HUDEP-2 (cell line): ENCODE measurements around the gene C11orf98.
"Not testable (repeated sequence)": the region's sequence is repeated elsewhere in the genome, so short reads cannot be mapped to it uniquely, and the experiment has no call there.

Experiments used
- DNase-seq, 76 experiments: peaks; one replicate each; lab custom pipeline; 2025; ENCODE audit not compliant: unreplicated experiment in 76 of 76; lab: John Stamatoyannopoulos, UW

C11orf98 gene

GRCh38 chr11:62687508-62688396 lies 22.7 kb upstream of the C11orf98 start:
- DNase-seq: no peak

DNA sequence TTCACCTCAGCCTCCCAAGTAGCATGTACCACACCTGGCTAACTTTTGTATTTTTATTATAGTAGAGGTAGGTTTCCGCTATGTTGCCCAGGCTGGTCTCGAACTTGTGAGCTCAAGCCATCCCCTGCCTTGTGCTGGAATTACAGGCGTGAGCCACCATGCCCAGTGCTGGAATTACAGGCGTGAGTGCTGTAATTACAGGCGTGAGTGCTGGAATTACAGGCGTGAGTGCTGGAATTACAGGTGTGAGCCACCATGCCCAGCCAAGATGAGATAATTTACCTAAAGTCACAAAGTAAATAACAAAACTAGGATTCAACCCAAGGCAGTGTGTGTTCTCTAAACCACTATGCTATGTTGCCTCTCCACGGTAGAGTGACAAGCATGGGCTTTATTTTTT lies 17.5 kb upstream of the C11orf98 start:
- no peak for DNase-seq

- peak in 61 of 76 experiments; percentile 9 to 78 (median 41) for DNase-seq
Observed at GRCh38 chr11:62680825-62681240, 15.8 kb upstream of the C11orf98 start.

DNA sequence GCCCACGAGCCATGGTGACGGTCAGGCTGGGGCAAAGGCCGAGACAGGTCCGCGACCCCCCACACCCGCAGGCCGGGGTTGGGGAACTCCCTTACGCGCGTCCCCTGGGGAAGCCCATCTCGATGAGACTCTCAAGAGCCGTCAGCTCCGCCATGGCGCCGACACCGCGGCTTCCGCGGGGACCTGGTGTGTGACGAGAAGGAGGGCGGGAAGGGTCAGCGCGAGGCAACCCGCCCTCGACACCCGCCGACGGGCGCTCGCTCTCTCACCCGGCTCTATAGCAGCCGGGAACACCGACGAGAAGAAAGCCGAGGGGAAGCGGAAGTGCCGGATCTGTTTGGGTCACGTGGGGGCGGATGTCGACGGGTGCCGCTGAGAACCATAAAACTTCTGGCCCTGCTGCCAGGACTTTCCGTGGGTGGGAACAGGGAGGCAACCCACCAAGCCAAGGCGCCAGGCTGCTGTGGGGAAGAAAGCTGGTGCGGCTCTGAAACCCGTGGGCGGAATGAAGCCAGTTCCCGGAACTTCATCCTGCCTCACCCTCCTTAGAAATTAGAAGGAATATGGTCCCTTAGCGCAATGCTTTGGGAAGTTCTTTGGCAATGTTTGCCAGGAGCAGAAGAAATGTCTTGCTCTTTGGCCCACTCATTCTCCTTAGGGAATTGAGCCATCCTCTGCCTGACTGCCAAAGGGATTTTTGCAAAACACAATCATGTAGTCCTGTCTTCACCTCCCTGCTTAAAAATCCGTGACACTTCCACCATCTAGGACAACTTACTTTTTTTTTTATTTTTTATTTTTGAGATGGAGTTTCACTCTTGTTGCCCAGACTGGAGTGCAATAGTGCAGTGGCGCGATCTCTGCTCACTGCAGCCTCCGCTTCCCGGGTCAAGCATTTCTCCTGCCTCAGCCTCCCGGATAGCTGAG lies 14.0 kb upstream of the C11orf98 start, which contains the start of gene UBXN1:
Gene UBXN1, minus strand, starts transcription at position 304 of the 927 bp plus-strand sequence. Its CDS starts 150 bp downstream, at position 154.
- peak in 72 of 76 experiments; percentile 23 to 90 (median 76) for DNase-seq

GRCh38 chr11:62678433-62678769 lies 13.4 kb upstream of the C11orf98 start:
- no peak for DNase-seq

GRCh38 chr11:62677714-62678113 lies 12.7 kb upstream of the C11orf98 start:
- DNase-seq: no peak

DNA sequence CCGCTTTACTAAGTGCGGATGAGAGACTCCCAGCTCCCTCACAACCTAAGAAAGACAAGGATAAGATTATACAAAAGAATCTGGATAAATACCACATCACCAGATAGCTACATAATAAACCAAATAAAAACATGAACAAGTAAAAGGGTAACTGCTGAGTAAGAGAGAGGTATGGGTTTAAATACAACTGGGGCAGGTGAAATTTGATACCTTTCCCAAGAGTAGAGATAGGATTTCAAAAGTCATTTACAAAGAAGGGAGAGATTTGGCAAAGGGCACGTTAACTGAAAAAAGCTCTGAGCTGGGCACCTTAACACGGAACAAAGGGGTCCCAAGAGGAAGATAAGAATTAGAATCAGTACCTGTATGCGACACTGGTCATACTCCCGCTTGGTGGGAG lies 12.1 kb upstream of the C11orf98 start:
- no peak for DNase-seq

- no peak for DNase-seq
Observed at GRCh38 chr11:62676698-62677097, 11.7 kb upstream of the C11orf98 start.

GRCh38 chr11:62675415-62675814 lies 10.4 kb upstream of the C11orf98 start:
- not testable (repeated sequence) for DNase-seq

DNA sequence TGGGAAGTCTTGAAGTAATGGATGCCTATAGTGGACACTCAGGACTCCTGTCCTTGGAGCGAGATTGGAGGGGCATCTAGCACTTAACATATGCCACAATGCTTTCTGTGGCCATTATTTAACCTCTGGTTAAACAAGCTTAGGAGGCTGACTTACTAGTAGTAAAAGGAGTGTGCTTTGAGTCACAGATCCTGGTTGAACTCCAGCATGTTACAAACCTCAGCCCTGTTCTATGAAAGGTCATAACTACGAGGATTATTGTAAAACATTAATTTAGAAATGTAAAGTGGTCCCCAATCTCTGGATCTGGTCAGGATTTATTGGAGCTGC lies 8.2 kb upstream of the C11orf98 start:
- DNase-seq: no peak

- peak in 68 of 76 experiments; percentile 32 to 93 (median 68) for DNase-seq
Observed at GRCh38 chr11:62671608-62672389, 6.8 kb upstream of the C11orf98 start, which contains the start of the genes LBHD1 and UQCC3. LBHD1 (minus strand) TSS chr11:62672267; CDS start chr11:62670031, 2,236 bp downstream. UQCC3 (plus strand) TSS chr11:62671673; CDS start chr11:62671746, 73 bp downstream.

- DNase-seq: peak in 3 of 76 experiments; percentile 29 to 82 (median 48)
Observed at GRCh38 chr11:62671236-62671607, 6.2 kb upstream of the C11orf98 start.

GRCh38 chr11:62669420-62670161 lies 4.6 kb upstream of the C11orf98 start:
- peak in 2 of 76 experiments; percentile 23 to 33 for DNase-seq

DNA sequence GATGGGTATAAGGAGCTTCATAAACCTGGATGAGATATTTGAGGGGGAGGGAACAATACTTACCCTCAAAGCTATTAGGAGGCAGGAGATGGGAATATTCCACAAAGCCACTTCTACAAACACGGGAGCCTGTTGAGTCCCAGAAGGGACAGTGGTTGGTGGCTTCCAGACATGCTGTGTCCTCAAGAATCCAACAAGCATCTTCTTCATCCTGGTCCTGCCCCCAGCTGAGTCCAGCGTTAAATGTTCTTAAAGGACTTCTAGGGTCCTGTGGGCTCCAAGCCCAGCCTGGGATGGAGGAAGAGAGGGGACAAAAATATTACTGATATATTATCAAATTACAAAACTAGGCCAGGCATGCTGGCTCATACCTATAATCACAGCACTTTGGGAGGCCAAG lies 2.5 kb upstream of the C11orf98 start:
- DNase-seq: no peak

DNA sequence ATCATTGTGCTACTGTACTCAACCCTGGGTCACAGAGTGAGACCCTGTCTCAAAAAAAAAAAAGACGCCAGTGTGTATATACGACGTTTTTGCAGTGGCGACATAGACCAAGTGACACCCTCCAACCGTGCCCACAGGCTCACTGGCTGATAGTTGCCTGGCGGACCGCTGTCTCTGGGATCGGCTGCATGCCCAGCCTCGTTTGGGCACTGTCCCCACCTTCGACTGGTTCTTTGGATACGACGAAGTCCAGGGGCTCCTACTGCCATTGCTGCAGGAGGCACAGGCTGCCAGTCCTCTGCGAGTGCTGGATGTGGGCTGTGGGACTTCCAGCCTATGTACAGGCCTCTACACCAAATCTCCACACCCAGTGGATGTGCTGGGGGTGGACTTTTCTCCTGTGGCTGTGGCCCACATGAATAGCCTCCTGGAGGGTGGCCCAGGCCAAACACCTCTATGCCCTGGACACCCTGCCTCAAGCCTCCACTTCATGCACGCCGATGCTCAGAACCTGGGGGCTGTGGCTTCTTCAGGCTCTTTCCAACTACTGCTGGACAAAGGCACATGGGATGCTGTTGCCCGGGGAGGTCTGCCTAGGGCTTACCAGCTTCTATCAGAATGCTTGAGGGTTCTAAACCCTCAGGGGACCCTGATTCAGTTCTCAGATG lies 1.4 kb upstream of the C11orf98 start:
- DNase-seq: peak in 2 of 76 experiments; percentile 26 to 44

GRCh38 chr11:62665599-62666258 lies 719 bp upstream of the C11orf98 start:
- DNase-seq: peak in 25 of 76 experiments; percentile 19 to 64 (median 40)

DNA sequence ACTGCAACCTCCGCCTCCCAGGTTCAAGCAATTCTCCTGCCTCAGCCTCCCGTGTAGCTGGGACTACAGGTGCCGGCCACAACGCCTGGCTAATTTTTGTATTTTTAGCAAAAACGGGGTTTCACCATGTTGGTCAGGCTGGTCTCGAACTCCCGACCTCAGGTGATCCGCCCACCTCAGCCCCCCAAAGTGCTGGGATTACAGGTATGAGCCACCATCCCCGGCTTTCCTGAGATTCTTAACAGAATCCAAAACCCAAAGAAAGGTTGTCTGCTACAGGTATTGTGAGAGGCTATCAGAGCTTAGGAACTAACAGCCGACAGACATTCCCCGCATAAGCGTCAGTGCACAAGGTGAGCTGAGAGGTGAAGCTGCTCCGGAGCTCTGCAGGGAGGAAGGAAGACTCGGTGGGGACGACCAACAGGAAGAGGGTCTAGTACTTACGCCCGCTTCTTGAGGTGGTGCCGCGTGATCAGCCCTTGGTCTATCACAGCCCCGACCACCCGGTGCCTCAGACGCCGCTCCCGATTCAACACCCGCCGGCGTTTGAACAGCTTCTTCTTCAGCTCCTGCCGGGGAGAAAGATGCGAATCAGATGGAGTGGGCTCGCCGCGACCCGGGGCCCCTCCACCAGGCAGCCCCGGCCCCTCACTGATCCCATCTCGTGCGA lies 470 bp downstream of the C11orf98 start:
- peak in 9 of 76 experiments; percentile 48 to 64 (median 55) for DNase-seq
